Measurements from ENCODE around the gene SLC5A1.

SLC5A1 gene

DNA sequence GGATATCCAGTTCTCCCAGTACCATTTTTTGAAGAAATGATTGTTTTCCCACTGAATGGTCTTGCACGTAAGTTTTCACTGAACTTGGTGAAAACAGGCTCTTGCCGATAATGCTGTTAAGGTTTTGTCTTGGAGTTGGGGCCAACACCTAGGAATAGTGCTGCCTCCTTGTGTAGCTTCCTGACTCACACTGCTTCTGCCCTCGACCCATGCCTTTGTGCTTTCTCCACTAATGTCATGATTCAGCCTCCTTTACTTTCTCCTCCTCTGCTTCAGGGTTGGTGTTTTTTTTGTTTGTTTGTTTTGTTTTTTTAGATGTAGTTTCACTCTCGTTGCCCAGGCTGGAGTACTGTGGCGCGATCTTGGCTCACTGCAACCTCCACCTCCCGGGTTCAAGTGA is 30.2 kb downstream of the SLC5A1 start:
- 84% methylated on average over 7 of the region's 7 CpGs for WGBS
- H3K36me3 ChIP-seq (ENCODE audit: insufficient read depth, low read length): no peaks in the 10 kb centered on the region
- H3K4me1 ChIP-seq (ENCODE audit: insufficient read depth, low read length): no peaks in the 10 kb centered on the region
- H3K9me3 ChIP-seq (ENCODE audit: insufficient read depth, low read depth, low read length): no peaks in the 10 kb centered on the region
- no peak overlapping the region for H3K4me3 ChIP-seq (ENCODE audit: low read length)
- H3K9ac ChIP-seq (ENCODE audit: low read depth, low read length): no peak overlapping the region
- H3K27ac ChIP-seq (ENCODE audit: low read depth, low read length): no peak overlapping the region
- no peaks in the 10 kb centered on the region for H3K27me3 ChIP-seq (ENCODE audit: insufficient read depth, low read length)

DNA sequence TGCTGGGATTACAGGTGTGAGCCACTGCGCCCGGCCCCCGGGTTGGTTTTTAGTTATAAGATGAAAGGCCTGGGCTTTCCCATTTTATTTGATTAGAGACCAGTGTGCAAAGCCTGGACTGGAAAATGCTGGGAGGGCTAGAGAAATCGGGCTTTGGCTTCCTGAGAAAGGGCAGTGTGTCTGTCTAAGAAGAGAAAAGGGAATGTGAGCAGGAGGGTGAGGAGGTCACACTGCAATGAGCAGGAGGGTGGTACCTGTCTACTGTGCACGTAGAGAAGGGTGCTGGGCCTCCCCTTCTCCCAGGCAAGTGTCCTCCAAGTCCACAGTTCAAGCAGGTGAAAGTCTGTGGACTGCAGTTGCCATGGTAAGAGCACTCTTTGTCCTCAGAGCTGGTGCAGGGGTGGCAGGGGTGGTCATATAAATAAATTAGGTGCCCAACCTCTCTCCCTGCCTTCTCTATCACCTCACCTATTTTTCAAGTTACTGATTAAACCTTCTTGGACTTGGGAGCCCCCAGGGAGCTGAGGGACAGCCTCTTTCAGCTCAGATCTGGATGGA is 30.8 kb downstream of the SLC5A1 start:
- Histone ChIP-seq H3K4me1 (ENCODE audit: insufficient read depth, low read length) (peaks cover 1% of the 10 kb centered on the region; the same call in 1 of the 2 replicates), H3K4me3 (ENCODE audit: low read length) (no peak overlapping the region), H3K9ac (ENCODE audit: low read depth, low read length) (no peak overlapping the region), H3K27me3 (ENCODE audit: insufficient read depth, low read length) (no peaks in the 10 kb centered on the region), H3K36me3 (ENCODE audit: insufficient read depth, low read length) (no peaks in the 10 kb centered on the region), H3K9me3 (ENCODE audit: insufficient read depth, low read depth, low read length) (no peaks in the 10 kb centered on the region), H3K27ac (ENCODE audit: low read depth, low read length) (no peak overlapping the region)
- WGBS: 88% methylated on average over 5 of the region's 5 CpGs

DNA sequence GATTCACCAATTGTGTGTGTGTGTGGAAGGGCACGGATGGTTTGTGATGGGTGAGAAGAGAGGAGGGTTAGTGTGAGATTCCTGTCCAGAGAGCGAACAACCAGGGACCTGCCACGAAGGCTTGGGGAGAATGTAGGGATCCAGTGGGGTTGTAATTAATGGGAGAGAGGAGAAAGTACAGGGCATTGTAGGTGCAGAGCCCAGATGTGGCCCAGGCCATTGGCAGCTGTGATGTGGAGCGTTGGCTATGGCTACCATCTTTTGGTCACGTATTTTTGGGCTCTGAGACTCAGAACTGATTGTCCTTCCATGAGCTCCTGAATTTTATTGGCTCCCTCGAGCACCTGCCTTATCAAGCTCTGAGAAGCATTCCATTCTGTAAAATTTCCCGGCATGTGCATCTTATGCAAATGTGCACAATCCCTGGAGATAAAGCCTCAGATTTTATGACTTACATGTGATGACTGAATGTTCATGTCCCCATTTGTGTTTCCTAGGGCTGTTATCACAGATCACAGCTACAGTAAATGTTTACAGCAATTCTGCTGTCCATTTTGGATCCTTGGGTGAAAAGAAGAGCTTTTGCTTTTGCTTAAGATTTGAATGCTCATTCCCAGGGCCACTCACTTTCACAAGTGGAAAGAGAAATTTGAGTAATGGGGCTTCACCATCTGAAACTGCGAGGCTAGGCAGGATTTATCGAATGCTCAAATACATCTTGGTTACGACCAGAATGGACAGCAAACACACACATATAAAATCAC is 33.1 kb downstream of the SLC5A1 start:
- H3K4me1 ChIP-seq (ENCODE audit: insufficient read depth, low read length): peaks cover 9% of the 10 kb centered on the region; the same call in 1 of the 2 replicates
- no peak overlapping the region for H3K9ac ChIP-seq (ENCODE audit: low read depth, low read length)
- H3K27ac ChIP-seq (ENCODE audit: low read depth, low read length): no peak overlapping the region
- no peak overlapping the region for H3K4me3 ChIP-seq (ENCODE audit: low read length)
- 91% methylated on average over 10 of the region's 10 CpGs for WGBS
- no peaks in the 10 kb centered on the region for H3K9me3 ChIP-seq (ENCODE audit: insufficient read depth, low read depth, low read length)
- H3K27me3 ChIP-seq (ENCODE audit: insufficient read depth, low read length): no peaks in the 10 kb centered on the region
- H3K36me3 ChIP-seq (ENCODE audit: insufficient read depth, low read length): no peaks in the 10 kb centered on the region

- 84% methylated on average over 6 of the region's 6 CpGs for WGBS
- Histone ChIP-seq H3K27ac (ENCODE audit: low read depth, low read length) (no peak overlapping the region), H3K36me3 (ENCODE audit: insufficient read depth, low read length) (no peaks in the 10 kb centered on the region), H3K4me1 (ENCODE audit: insufficient read depth, low read length) (peaks cover 9% of the 10 kb centered on the region; the same call in 1 of the 2 replicates), H3K9ac (ENCODE audit: low read depth, low read length) (no peak overlapping the region), H3K9me3 (ENCODE audit: insufficient read depth, low read depth, low read length) (no peaks in the 10 kb centered on the region), H3K27me3 (ENCODE audit: insufficient read depth, low read length) (no peaks in the 10 kb centered on the region), H3K4me3 (ENCODE audit: low read length) (no peak overlapping the region)
Observed at GRCh38 chr22:32076761-32077084, 33.7 kb downstream of the SLC5A1 start.

- Histone ChIP-seq H3K9me3 (ENCODE audit: insufficient read depth, low read depth, low read length) (no peaks in the 10 kb centered on the region), H3K36me3 (ENCODE audit: insufficient read depth, low read length) (no peaks in the 10 kb centered on the region), H3K4me1 (ENCODE audit: insufficient read depth, low read length) (peaks cover 9% of the 10 kb centered on the region; the same call in 1 of the 2 replicates), H3K4me3 (ENCODE audit: low read length) (no peak overlapping the region), H3K27me3 (ENCODE audit: insufficient read depth, low read length) (no peaks in the 10 kb centered on the region), H3K27ac (ENCODE audit: low read depth, low read length) (no peak overlapping the region), H3K9ac (ENCODE audit: low read depth, low read length) (no peak overlapping the region)
- WGBS: 82% methylated on average over 1 of the region's 1 CpG
Observed at GRCh38 chr22:32077151-32077550, 34.1 kb downstream of the SLC5A1 start.

GRCh38 chr22:32079130-32080089 is 36.3 kb downstream of the SLC5A1 start:
- 76% methylated on average over 7 of the region's 7 CpGs for WGBS

DNA sequence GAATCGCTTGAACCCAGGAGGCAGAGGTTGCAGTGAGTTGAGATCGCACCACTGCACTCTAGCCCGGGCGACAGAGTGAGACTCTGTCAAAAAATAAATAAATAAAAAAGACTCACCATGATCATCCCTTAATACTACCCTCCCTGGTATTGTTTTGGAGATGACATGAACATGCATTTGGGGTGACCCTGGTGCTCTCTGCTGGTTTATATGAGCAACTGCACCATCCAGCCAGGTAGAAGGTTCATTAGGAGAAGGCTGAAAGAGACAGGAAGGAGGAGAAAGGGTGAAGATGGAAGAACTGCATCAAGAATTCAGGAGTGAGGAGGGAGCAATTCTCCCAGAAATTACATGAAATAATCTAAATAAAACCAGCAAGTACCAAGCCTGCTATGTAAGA is 37.8 kb downstream of the SLC5A1 start:
- Histone ChIP-seq H3K27ac (ENCODE audit: low read depth, low read length) (no peak overlapping the region), H3K9ac (ENCODE audit: low read depth, low read length) (no peak overlapping the region), H3K4me3 (ENCODE audit: low read length) (no peak overlapping the region), H3K27me3 (ENCODE audit: insufficient read depth, low read length) (no peaks in the 10 kb centered on the region), H3K36me3 (ENCODE audit: insufficient read depth, low read length) (no peaks in the 10 kb centered on the region), H3K9me3 (ENCODE audit: insufficient read depth, low read depth, low read length) (no peaks in the 10 kb centered on the region), H3K4me1 (ENCODE audit: insufficient read depth, low read length) (peaks cover 9% of the 10 kb centered on the region; the same call in 1 of the 2 replicates)
- WGBS: 86% methylated on average over 2 of the region's 4 CpGs

More at GRCh38 chr22:32079130-32080089, 36.3 kb downstream of the SLC5A1 start:
- Histone ChIP-seq H3K4me1 (ENCODE audit: insufficient read depth, low read length) (peaks cover 9% of the 10 kb centered on the region; the same call in 1 of the 2 replicates), H3K27ac (ENCODE audit: low read depth, low read length) (no peak overlapping the region), H3K9ac (ENCODE audit: low read depth, low read length) (no peak overlapping the region), H3K27me3 (ENCODE audit: insufficient read depth, low read length) (no peaks in the 10 kb centered on the region), H3K9me3 (ENCODE audit: insufficient read depth, low read depth, low read length) (no peaks in the 10 kb centered on the region), H3K36me3 (ENCODE audit: insufficient read depth, low read length) (no peaks in the 10 kb centered on the region), H3K4me3 (ENCODE audit: low read length) (no peak overlapping the region)

DNA sequence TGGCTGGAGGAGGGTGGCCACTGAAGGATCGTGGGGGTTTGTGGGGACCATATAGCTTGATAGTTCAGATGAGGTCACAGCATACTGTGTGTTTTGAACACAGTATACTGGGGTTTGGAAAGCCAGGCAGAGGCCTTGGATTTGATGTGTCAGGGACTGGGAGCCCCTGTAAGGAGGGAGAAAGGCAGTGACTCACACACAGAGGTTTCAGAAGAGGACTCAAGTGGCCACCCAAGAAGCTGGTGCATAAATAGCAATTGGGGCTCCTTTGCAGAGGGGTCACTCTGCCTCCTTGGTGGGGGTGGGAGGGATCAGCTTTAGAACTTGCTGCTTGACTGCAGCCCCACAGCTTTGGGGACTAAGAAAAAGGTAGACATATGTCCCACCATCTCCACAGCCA is 39.3 kb downstream of the SLC5A1 start:
- Histone ChIP-seq H3K9ac (ENCODE audit: low read depth, low read length) (no peak overlapping the region), H3K4me3 (ENCODE audit: low read length) (no peak overlapping the region), H3K27me3 (ENCODE audit: insufficient read depth, low read length) (no peaks in the 10 kb centered on the region), H3K4me1 (ENCODE audit: insufficient read depth, low read length) (peaks cover 9% of the 10 kb centered on the region; the same call in 1 of the 2 replicates), H3K36me3 (ENCODE audit: insufficient read depth, low read length) (no peaks in the 10 kb centered on the region), H3K9me3 (ENCODE audit: insufficient read depth, low read depth, low read length) (no peaks in the 10 kb centered on the region), H3K27ac (ENCODE audit: low read depth, low read length) (no peak overlapping the region)
- WGBS: 82% methylated on average over 1 of the region's 1 CpG

GRCh38 chr22:32083000-32083399 is 39.9 kb downstream of the SLC5A1 start:
- H3K27me3 ChIP-seq (ENCODE audit: insufficient read depth, low read length): no peaks in the 10 kb centered on the region
- no peak overlapping the region for H3K9ac ChIP-seq (ENCODE audit: low read depth, low read length)
- no peaks in the 10 kb centered on the region for H3K9me3 ChIP-seq (ENCODE audit: insufficient read depth, low read depth, low read length)
- no peak overlapping the region for H3K4me3 ChIP-seq (ENCODE audit: low read length)
- no peak overlapping the region for H3K27ac ChIP-seq (ENCODE audit: low read depth, low read length)
- 91% methylated on average over 6 of the region's 6 CpGs for WGBS
- no peaks in the 10 kb centered on the region for H3K36me3 ChIP-seq (ENCODE audit: insufficient read depth, low read length)
- H3K4me1 ChIP-seq (ENCODE audit: insufficient read depth, low read length): peaks cover 9% of the 10 kb centered on the region; the same call in 1 of the 2 replicates

GRCh38 chr22:32083814-32084213 is 40.8 kb downstream of the SLC5A1 start:
- H3K9ac ChIP-seq (ENCODE audit: low read depth, low read length): no peak overlapping the region
- H3K27me3 ChIP-seq (ENCODE audit: insufficient read depth, low read length): no peaks in the 10 kb centered on the region
- no peaks in the 10 kb centered on the region for H3K9me3 ChIP-seq (ENCODE audit: insufficient read depth, low read depth, low read length)
- no peak overlapping the region for H3K4me3 ChIP-seq (ENCODE audit: low read length)
- no peak overlapping the region for H3K27ac ChIP-seq (ENCODE audit: low read depth, low read length)
- H3K4me1 ChIP-seq (ENCODE audit: insufficient read depth, low read length): peaks cover 9% of the 10 kb centered on the region; the same call in 1 of the 2 replicates
- no peaks in the 10 kb centered on the region for H3K36me3 ChIP-seq (ENCODE audit: insufficient read depth, low read length)

- Histone ChIP-seq H3K36me3 (ENCODE audit: insufficient read depth, low read length) (no peaks in the 10 kb centered on the region), H3K4me3 (ENCODE audit: low read length) (no peak overlapping the region), H3K27me3 (ENCODE audit: insufficient read depth, low read length) (no peaks in the 10 kb centered on the region; the same call in 1 of the 2 replicates), H3K9me3 (ENCODE audit: insufficient read depth, low read depth, low read length) (no peaks in the 10 kb centered on the region), H3K4me1 (ENCODE audit: insufficient read depth, low read length) (no peaks in the 10 kb centered on the region), H3K9ac (ENCODE audit: low read depth, low read length) (no peak overlapping the region), H3K27ac (ENCODE audit: low read depth, low read length) (no peak overlapping the region)
- WGBS: 92% methylated on average over 3 of the region's 3 CpGs
Observed at GRCh38 chr22:32088084-32088483, 45.0 kb downstream of the SLC5A1 start.

Measured in HUES64 (cell line).